SK-N-DZ (cell line): ENCODE data around the gene CIDEC.
"Not testable (repeated sequence)": the region's sequence is repeated elsewhere in the genome, so short reads cannot be mapped to it uniquely, and the experiment has no call there.

Source experiments
- DNase-seq: peaks from one replicate; pipeline ENCODE4 v3.0.0-alpha.2; 2015; ENCODE audit warnings: low spot score

Gene CIDEC

GRCh38 chr3:9876255-9876654 lies 3.8 kb downstream of the CIDEC start:
- not testable (repeated sequence) for DNase-seq

- DNase-seq = no peak
Observed at GRCh38 chr3:9875448-9875847, 4.6 kb downstream of the CIDEC start.

GRCh38 chr3:9872067-9872466 lies 8.0 kb downstream of the CIDEC start:
- DNase-seq = not testable (repeated sequence)

GRCh38 chr3:9870978-9871377 lies 9.1 kb downstream of the CIDEC start:
- DNase-seq = no peak

- no peak for DNase-seq
Observed at GRCh38 chr3:9869955-9870354, 10.1 kb downstream of the CIDEC start.

- DNase-seq = no peak
Observed at GRCh38 chr3:9867106-9867505, 12.9 kb downstream of the CIDEC start.

- DNase-seq = no peak
Observed at GRCh38 chr3:9866639-9867038, 13.4 kb downstream of the CIDEC start.

GRCh38 chr3:9865125-9865637 lies 14.9 kb downstream of the CIDEC start:
- DNase-seq = not testable (repeated sequence)

GRCh38 chr3:9864200-9864927 lies 15.7 kb downstream of the CIDEC start:
- peak; percentile 58 for DNase-seq

- DNase-seq = no peak
Observed at GRCh38 chr3:9863058-9863772, 16.8 kb downstream of the CIDEC start.

GRCh38 chr3:9862391-9863057 lies 17.5 kb downstream of the CIDEC start:
- peak; percentile 69 for DNase-seq

GRCh38 chr3:9861626-9862130 lies 18.4 kb downstream of the CIDEC start:
- no peak for DNase-seq

GRCh38 chr3:9861201-9861600 lies 18.9 kb downstream of the CIDEC start:
- DNase-seq = no peak

- no peak for DNase-seq
Observed at GRCh38 chr3:9859530-9860025, 20.5 kb downstream of the CIDEC start.

GRCh38 chr3:9855594-9855993 lies 24.5 kb downstream of the CIDEC start:
- DNase-seq = no peak

- peak; percentile 68 for DNase-seq
Observed at GRCh38 chr3:9854291-9854940, 25.6 kb downstream of the CIDEC start.

- DNase-seq = no peak
Observed at GRCh38 chr3:9852528-9852927, 27.5 kb downstream of the CIDEC start.

GRCh38 chr3:9851926-9852325 lies 28.1 kb downstream of the CIDEC start:
- DNase-seq = not testable (repeated sequence)

- DNase-seq = not testable (repeated sequence)
Observed at GRCh38 chr3:9851383-9851782, 28.7 kb downstream of the CIDEC start.

GRCh38 chr3:9848860-9849259 lies 31.2 kb downstream of the CIDEC start:
- peak; percentile 49 for DNase-seq

- DNase-seq = not testable (repeated sequence)
Observed at GRCh38 chr3:9847870-9848269, 32.2 kb downstream of the CIDEC start.
